K562 (cell line): ENCODE results near the gene TLE3. TPM values are rescaled to one million over a fixed set of nuclear protein-coding genes. Genes with fewer than 3 reads are reported as not detected.
A peak's percentile ranks its signal among the peaks of the same experiment; 100 is the strongest.

Experiments
- ATAC-seq: fragments of 200-7000 bp; cut with Tn5 transposase; 3 replicates; pipeline ENCODE4 v1.9.1; 2020; ENCODE audit warnings: moderate library complexity
- BruUV-seq: library from RNA; stranded (reverse); fragments of 400-500 nt; replicated peaks from 2 replicates; lab custom pipeline; 2021; lab: Mats Ljungman, UMichigan
- CTCF ChIA-PET: fragments of 300-600 bp; formaldehyde crosslinking; extraction: SDS; loops from one replicate; lab custom pipeline; 2021; ENCODE audit warnings: low intra/inter-chr PET ratio; lab: Yijun Ruan, JAX
- POLR2A ChIA-PET: fragments of 300-600, 350-650 bp; sonication (Branson Sonifier 250); formaldehyde crosslinking; extraction: SDS; loops from one replicate; lab custom pipeline; 2021; ENCODE audit warnings: antibody characterized with exemption, inconsistent platforms; lab: Yijun Ruan, JAX
- DNase-seq, 4 experiments: peaks; one replicate each; pipeline versions ENCODE4 v3.0.0 to v3.0.0-alpha.2; 2011 to 2018; ENCODE audit warnings: low spot score in 3 of 4, mixed read lengths in 3 of 4; ENCODE audit errors: extremely low read depth in 1 of 4
- FAIRE-seq: peaks from 2 replicates; lab custom pipeline; 2011; peaks lifted over from hg19 to GRCh38; lab: Jason Lieb, UNC
- H2AFZ ChIP-seq: 2 replicates; pipeline ENCODE4 v1.6.0; 2011; ENCODE audit warnings: low read depth, low read length, control low read depth, inconsistent platforms
- H3K27ac ChIP-seq: fragments of 200-600 bp; 3 replicates; pipeline ENCODE4 v1.8.0; 2011; ENCODE audit warnings: low read depth, mild to moderate bottlenecking, control low read depth, inconsistent platforms, low read length, moderate library complexity, mixed read lengths; ENCODE audit errors: extremely low read depth
- H3K27me3 ChIP-seq, 2 experiments: fragments of 300-600 bp in 1 of 2; 2 replicates in 1 of 2; 3 replicates in 1 of 2; pipeline versions ENCODE4 v1.6.0 to v1.8.0; 2011; ENCODE audit warnings: inconsistent platforms in 2 of 2, low read length in 2 of 2, mild to moderate bottlenecking in 1 of 2, mixed read lengths in 1 of 2, moderate library complexity in 1 of 2; ENCODE audit not compliant: control insufficient read depth in 2 of 2, insufficient read depth in 2 of 2
- H3K36me3 ChIP-seq: fragments of 300-600 bp; 3 replicates; pipeline ENCODE4 v1.8.0; 2011; ENCODE audit warnings: mild to moderate bottlenecking, low read length, inconsistent platforms; ENCODE audit not compliant: control insufficient read depth, insufficient read depth
- H3K4me1 ChIP-seq, 2 experiments: fragments of 200-600 bp in 1 of 2; replicated peaks in 1 of 2; 2 replicates in 1 of 2; 3 replicates in 1 of 2; pipeline versions ENCODE4 v1.5.1 to v1.8.0; 2011; ENCODE audit warnings: inconsistent platforms in 2 of 2, low read length in 2 of 2, mild to moderate bottlenecking in 1 of 2, mixed read lengths in 1 of 2, moderate library complexity in 1 of 2; ENCODE audit not compliant: control insufficient read depth in 2 of 2, insufficient read depth in 2 of 2
- H3K4me2 ChIP-seq: 2 replicates; pipeline ENCODE4 v1.6.1; 2011; ENCODE audit warnings: low read length, control low read depth, inconsistent platforms, mixed read lengths; ENCODE audit not compliant: insufficient read depth
- H3K4me3 ChIP-seq: fragments of 200-600 bp; sonication (generic), shearing (Covaris generic); 2 replicates; pipeline ENCODE4 v1.5.1; 2016; ENCODE audit warnings: control low read depth, inconsistent platforms
- H3K79me2 ChIP-seq: fragments of 200-600 bp; 3 replicates; pipeline ENCODE4 v1.8.0; 2011; ENCODE audit warnings: low read length, inconsistent platforms; ENCODE audit not compliant: control insufficient read depth, insufficient read depth
- H3K9ac ChIP-seq, 2 experiments: 2 replicates each; pipeline versions ENCODE4 v1.6.0 to v1.6.1; 2011; ENCODE audit warnings: low read depth in 2 of 2, low read length in 2 of 2, control low read depth in 1 of 2, inconsistent platforms in 1 of 2, mild to moderate bottlenecking in 1 of 2, mixed read lengths in 1 of 2; ENCODE audit not compliant: insufficient read depth in 1 of 2
- H3K9me1 ChIP-seq: one replicate; pipeline ENCODE4 v1.6.0; 2011; ENCODE audit warnings: inconsistent platforms, mild to moderate bottlenecking, low read length, moderate library complexity; ENCODE audit not compliant: control insufficient read depth, insufficient read depth
- H3K9me3 ChIP-seq: replicated peaks from 2 replicates; pipeline ENCODE4 v1.5.1; 2011; ENCODE audit warnings: low read depth, low read length, inconsistent platforms; ENCODE audit not compliant: control insufficient read depth, insufficient read depth
- H4K20me1 ChIP-seq: replicated peaks from 2 replicates; pipeline ENCODE4 v1.6.1; 2011; ENCODE audit warnings: low read length, inconsistent platforms, mixed read lengths; ENCODE audit not compliant: control insufficient read depth, insufficient read depth
- CHD1 ChIP-seq: fragments of 200-600 bp; sonication (generic); IDR thresholded peaks from one replicate; pipeline ENCODE4 v1.6.1; 2012; ENCODE audit warnings: mild to moderate bottlenecking, moderate library complexity, low read length, inconsistent platforms
- HLTF ChIP-seq: fragments of 450-650 bp; IDR thresholded peaks from 2 replicates; pipeline ENCODE4 v1.6.1; 2016
- HNRNPH1 ChIP-seq: fragments of 200-400 bp; formaldehyde crosslinking; optimal IDR thresholded peaks from 2 replicates; pipeline ENCODE3; 2017; ENCODE audit warnings: low read depth, mild to moderate bottlenecking, low read length, moderate library complexity
- HNRNPUL1 ChIP-seq: fragments of 200-400 bp; formaldehyde crosslinking; IDR thresholded peaks from 2 replicates; pipeline ENCODE4 v1.6.1; 2017; ENCODE audit warnings: low read length
- KAT8 ChIP-seq: fragments of 450-650 bp; IDR thresholded peaks from 2 replicates; pipeline ENCODE4 v1.6.1; 2016; ENCODE audit warnings: low read depth, mild to moderate bottlenecking
- MCM3 ChIP-seq: fragments of 450-650 bp; IDR thresholded peaks from 2 replicates; pipeline ENCODE4 v1.6.1; 2016
- PHTF2 ChIP-seq: fragments of 250-450 bp; sonication (Bioruptor Pico); IDR thresholded peaks from 2 replicates; pipeline ENCODE4 v1.5.0; 2021; ENCODE audit warnings: mild to moderate bottlenecking
- TAL1 ChIP-seq: fragments of 450-650 bp; IDR thresholded peaks from 2 replicates; pipeline ENCODE4 v1.6.1; 2016; ENCODE audit warnings: mild to moderate bottlenecking
- TEAD1 ChIP-seq, 2 experiments: fragments of 450-650 bp in 1 of 2; sonication (generic) in 1 of 2; formaldehyde crosslinking; IDR thresholded peaks; 2 replicates each; pipeline versions ENCODE4 v1.4.0 to v1.8.0; 2020 to 2022; ENCODE audit warnings: mild to moderate bottlenecking in 2 of 2, missing genetic modification reagents in 1 of 2
- WGBS: fragments of 100-300 bp; shearing (Covaris generic); methylation state at CpG from one replicate; pipeline ENCODE4 v1.1.6; 2016; ENCODE audit warnings: low coverage, mixed read lengths; ENCODE audit not compliant: insufficient coverage; ENCODE audit errors: missing lambda C conversion rate; 5-methylcytosine and 5-hydroxymethylcytosine counted together
- in situ Hi-C: fragments of 300-500 bp; cut with MboI; formaldehyde crosslinking; loops from 4 replicates; pipeline ENCODE4 v1.15.0; 2018; ENCODE audit warnings: inconsistent platforms, mixed read lengths
- intact Hi-C: fragments of 100-400 bp; cut with micrococcal nuclease; formaldehyde crosslinking; loops from 2 replicates; pipeline ENCODE4 v1.14.2; 2022
- polyA plus RNA-seq, 8 experiments: library from polyadenylated mRNA; depleted of rRNA in 4 of 8; stranded (reverse) in 5 of 8; unstranded in 3 of 8; fragments of >200 nt; fragmentation: Nextera tagmentation in 2 of 8; fragmentation: Illumina TruSeq in 1 of 8; extraction: Ambion mirVana in 2 of 8; extraction: Trizol in 1 of 8; gene quantifications; 2 replicates each; pipeline versions ENCODE4 v1.2.1 to v1.2.3, GENCODE V29; 2011 to 2014; ENCODE audit warnings: inconsistent platforms in 1 of 8, missing spikeins in 1 of 8
- total RNA-seq, 7 experiments: library from RNA; depleted of rRNA in 6 of 7; stranded (reverse); fragments of >200 nt in 6 of 7; fragmentation: Illumina TruSeq in 2 of 7; extraction: Trizol in 2 of 7; gene quantifications; 2 replicates each; pipeline versions ENCODE4 v1.2.1 to v1.2.3, GENCODE V29; 2011 to 2021; ENCODE audit warnings: low replicate concordance in 1 of 7
- TF ChIP-seq, protein P1 (sequence below), 2 experiments: fragments of 450-650 bp in 1 of 2; IDR thresholded peaks; 2 replicates each; pipeline ENCODE4 v1.6.1; 2011 to 2017; ENCODE audit warnings: low read depth in 2 of 2, antibody characterized with exemption in 1 of 2, borderline replicate concordance in 1 of 2, low read length in 1 of 2, mild to moderate bottlenecking in 1 of 2, mixed read lengths in 1 of 2; ENCODE audit not compliant: control insufficient read depth in 1 of 2
- TF ChIP-seq, protein P2 (sequence below): fragments of 250-450 bp; sonication (Bioruptor Pico); IDR thresholded peaks from 2 replicates; pipeline ENCODE4 v1.4.0; 2020; ENCODE audit warnings: mild to moderate bottlenecking, moderate library complexity, borderline replicate concordance

The TLE3 gene
- total and polyA plus RNA-seq, 9 of the 15 experiments (the other 6 are each of a cell fraction or from before 2014, with no cell fraction given), result 1.5 to 84.2 (median 14.1) TPM

DNA sequence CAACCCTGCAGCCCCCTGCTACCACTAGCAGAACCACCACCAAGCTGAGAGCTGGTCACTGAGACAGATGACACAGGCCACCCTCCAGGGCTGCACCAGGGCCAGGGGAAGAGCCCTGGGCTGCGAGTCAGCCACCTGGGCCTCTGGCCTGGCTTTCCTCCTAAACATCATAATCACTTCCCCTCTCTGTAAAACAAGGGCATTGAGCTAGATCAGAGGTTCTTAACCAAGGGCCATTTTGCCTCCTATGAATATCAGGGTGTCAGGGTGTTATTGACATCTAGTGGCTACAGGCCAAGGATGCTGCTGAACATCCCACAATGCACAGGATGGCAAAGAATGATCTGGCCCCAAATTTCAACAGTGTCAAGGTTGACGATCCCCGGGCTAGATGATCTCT, 25.2 kb downstream of the TLE3 start:
- no peaks in the 10 kb centered on the region for H3K9me3 ChIP-seq
- H3K27ac ChIP-seq, result no peak overlapping the region
- in situ Hi-C loops (no loop called here), intact Hi-C loops (no loop called here)
- H4K20me1 ChIP-seq, result no peaks in the 10 kb centered on the region
- no peaks in the 10 kb centered on the region for H3K27me3 ChIP-seq
- no TSS peak for BruUV-seq
- no peaks in the 10 kb centered on the region for H3K9me1 ChIP-seq
- peaks cover 95% of the 10 kb centered on the region for H3K36me3 ChIP-seq
- H3K4me2 ChIP-seq, result no peak overlapping the region
- ChIA-PET CTCF (no interaction called here), POLR2A (interaction anchor here (1.3 kb wide), 1 partner anchor 11 kb away, joined by 3 read pairs; no protein-coding TSS in a partner anchor)
- FAIRE-seq (no peak), ATAC-seq (no peak), DNase-seq (no peak)
- 0 out of 4 replicates have a peak overlapping the region, but pooled peaks of 1 of the 2 experiments have one; percentile 22 for H3K9ac ChIP-seq
- H3K4me1 ChIP-seq, result peaks cover 0 to 2% of the 10 kb centered on the region in 2 experiments; a peak in 2 of 5 replicates
- WGBS, result 95% methylated on average over 2 of the region's 3 CpGs
- no peak overlapping the region for H3K4me3 ChIP-seq
- no peak overlapping the region for H2AFZ ChIP-seq
- peaks cover 6% of the 10 kb centered on the region; the same call in 1 of the 3 replicates for H3K79me2 ChIP-seq
- TF ChIP-seq, protein P1, sequence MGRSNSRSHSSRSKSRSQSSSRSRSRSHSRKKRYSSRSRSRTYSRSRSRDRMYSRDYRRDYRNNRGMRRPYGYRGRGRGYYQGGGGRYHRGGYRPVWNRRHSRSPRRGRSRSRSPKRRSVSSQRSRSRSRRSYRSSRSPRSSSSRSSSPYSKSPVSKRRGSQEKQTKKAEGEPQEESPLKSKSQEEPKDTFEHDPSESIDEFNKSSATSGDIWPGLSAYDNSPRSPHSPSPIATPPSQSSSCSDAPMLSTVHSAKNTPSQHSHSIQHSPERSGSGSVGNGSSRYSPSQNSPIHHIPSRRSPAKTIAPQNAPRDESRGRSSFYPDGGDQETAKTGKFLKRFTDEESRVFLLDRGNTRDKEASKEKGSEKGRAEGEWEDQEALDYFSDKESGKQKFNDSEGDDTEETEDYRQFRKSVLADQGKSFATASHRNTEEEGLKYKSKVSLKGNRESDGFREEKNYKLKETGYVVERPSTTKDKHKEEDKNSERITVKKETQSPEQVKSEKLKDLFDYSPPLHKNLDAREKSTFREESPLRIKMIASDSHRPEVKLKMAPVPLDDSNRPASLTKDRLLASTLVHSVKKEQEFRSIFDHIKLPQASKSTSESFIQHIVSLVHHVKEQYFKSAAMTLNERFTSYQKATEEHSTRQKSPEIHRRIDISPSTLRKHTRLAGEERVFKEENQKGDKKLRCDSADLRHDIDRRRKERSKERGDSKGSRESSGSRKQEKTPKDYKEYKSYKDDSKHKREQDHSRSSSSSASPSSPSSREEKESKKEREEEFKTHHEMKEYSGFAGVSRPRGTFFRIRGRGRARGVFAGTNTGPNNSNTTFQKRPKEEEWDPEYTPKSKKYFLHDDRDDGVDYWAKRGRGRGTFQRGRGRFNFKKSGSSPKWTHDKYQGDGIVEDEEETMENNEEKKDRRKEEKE (IDR thresholded peaks at IDR 0.05; ENCODE audit: borderline replicate concordance in 1 of 2, control insufficient read depth in 1 of 2, low read depth in 2 of 2, low read length in 1 of 2), result no peak
- TF ChIP-seq TEAD1 (CRISPR knock-in tag; IDR thresholded peaks at IDR 0.05) (no peak), HNRNPUL1 (no peak), KAT8 (no peak), TAL1 (no peak), HNRNPH1 (no peak), CHD1 (no peak), PHTF2 (no peak), MCM3 (no peak), HLTF (no peak)
- TF ChIP-seq, protein P2, sequence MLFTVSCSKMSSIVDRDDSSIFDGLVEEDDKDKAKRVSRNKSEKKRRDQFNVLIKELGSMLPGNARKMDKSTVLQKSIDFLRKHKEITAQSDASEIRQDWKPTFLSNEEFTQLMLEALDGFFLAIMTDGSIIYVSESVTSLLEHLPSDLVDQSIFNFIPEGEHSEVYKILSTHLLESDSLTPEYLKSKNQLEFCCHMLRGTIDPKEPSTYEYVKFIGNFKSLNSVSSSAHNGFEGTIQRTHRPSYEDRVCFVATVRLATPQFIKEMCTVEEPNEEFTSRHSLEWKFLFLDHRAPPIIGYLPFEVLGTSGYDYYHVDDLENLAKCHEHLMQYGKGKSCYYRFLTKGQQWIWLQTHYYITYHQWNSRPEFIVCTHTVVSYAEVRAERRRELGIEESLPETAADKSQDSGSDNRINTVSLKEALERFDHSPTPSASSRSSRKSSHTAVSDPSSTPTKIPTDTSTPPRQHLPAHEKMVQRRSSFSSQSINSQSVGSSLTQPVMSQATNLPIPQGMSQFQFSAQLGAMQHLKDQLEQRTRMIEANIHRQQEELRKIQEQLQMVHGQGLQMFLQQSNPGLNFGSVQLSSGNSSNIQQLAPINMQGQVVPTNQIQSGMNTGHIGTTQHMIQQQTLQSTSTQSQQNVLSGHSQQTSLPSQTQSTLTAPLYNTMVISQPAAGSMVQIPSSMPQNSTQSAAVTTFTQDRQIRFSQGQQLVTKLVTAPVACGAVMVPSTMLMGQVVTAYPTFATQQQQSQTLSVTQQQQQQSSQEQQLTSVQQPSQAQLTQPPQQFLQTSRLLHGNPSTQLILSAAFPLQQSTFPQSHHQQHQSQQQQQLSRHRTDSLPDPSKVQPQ (CRISPR knock-in tag), result no peak
